Keratinocyte (primary cell): Measurements from ENCODE around the gene CHAMP1.

Source experiments
- CTCF ChIP-seq, 3 experiments: IDR thresholded peaks in 1 of 3; conservative IDR thresholded peaks in 1 of 3; optimal IDR thresholded peaks in 1 of 3; 2 replicates in 2 of 3; 3 replicates in 1 of 3; pipeline versions ENCODE3 to v1.5.1; 2011; ENCODE audit warnings: low read length in 3 of 3, mild to moderate bottlenecking in 3 of 3, moderate library complexity in 2 of 3, control low read depth in 1 of 3, inconsistent platforms in 1 of 3; ENCODE audit not compliant: insufficient read depth in 2 of 3; ENCODE audit errors: extremely low read depth in 1 of 3
- EZH2 ChIP-seq: IDR thresholded peaks from one replicate; pipeline ENCODE4 v1.6.1; 2012; ENCODE audit warnings: inconsistent platforms, mild to moderate bottlenecking, low read length, moderate library complexity

- TF ChIP-seq CTCF (optimal IDR thresholded peaks at IDR 0.05 in 1 of 3, IDR thresholded peaks at IDR 0.05 in 1 of 3, conservative IDR thresholded peaks at IDR 0.05 in 1 of 3; ENCODE audit: extremely low read depth in 1 of 3, insufficient read depth in 2 of 3, low read length in 3 of 3), result no peak
- TF ChIP-seq EZH2, result no peak
Measured at GRCh38 chr13:114284680-114285079, 29.6 kb upstream of the CHAMP1 start.
